K562 (cell line): ENCODE data around the gene DYNLL1. TPM values are rescaled to one million over a fixed set of nuclear protein-coding genes. Genes with fewer than 3 reads are reported as not detected.
A peak's percentile ranks its signal among the peaks of the same experiment; 100 is the strongest.

Experiments
- BACH1 ChIP-seq: fragments of 200-800 bp; sonication (Bioruptor generic); IDR thresholded peaks from 2 replicates; pipeline ENCODE4 v1.6.1; 2016; ENCODE audit warnings: missing genetic modification characterization, missing compliant biosample characterization
- BHLHE40 ChIP-seq: IDR thresholded peaks from 2 replicates; pipeline ENCODE4 v1.6.1; 2011; ENCODE audit warnings: low read length, improper control_type of control experiment
- CUX1 ChIP-seq: fragments of 200-800 bp; sonication (Bioruptor generic); IDR thresholded peaks from 2 replicates; pipeline ENCODE4 v1.6.1; 2016; ENCODE audit warnings: missing genetic modification characterization, missing compliant biosample characterization
- DACH1 ChIP-seq: fragments of 450-650 bp; IDR thresholded peaks from 2 replicates; pipeline ENCODE4 v1.6.1; 2018; ENCODE audit not compliant: partially characterized antibody
- EGR1 ChIP-seq: fragments of 450-650 bp; conservative IDR thresholded peaks from 2 replicates; pipeline ENCODE4 v1.6.1; 2017; ENCODE audit warnings: mild to moderate bottlenecking
- ESRRA ChIP-seq: fragments of 450-650 bp; IDR thresholded peaks from 2 replicates; pipeline ENCODE4 v1.6.1; 2014; ENCODE audit warnings: low read depth, mild to moderate bottlenecking, moderate library complexity, borderline replicate concordance
- GABPB1 ChIP-seq: sonication (generic); formaldehyde crosslinking; IDR thresholded peaks from 2 replicates; pipeline ENCODE4 v1.8.0; 2022; ENCODE audit warnings: mild to moderate bottlenecking, missing genetic modification reagents
- HMG20A ChIP-seq: fragments of 450-650 bp; formaldehyde crosslinking; conservative IDR thresholded peaks from 2 replicates; pipeline ENCODE4 v1.4.0; 2020; ENCODE audit warnings: mild to moderate bottlenecking, mixed read lengths
- MAX ChIP-seq: sonication (generic); formaldehyde crosslinking; IDR thresholded peaks from 2 replicates; pipeline ENCODE4 v1.9.0; 2022; ENCODE audit warnings: mild to moderate bottlenecking, missing genetic modification reagents
- MLLT1 ChIP-seq, 2 experiments: fragments of 450-650 bp; IDR thresholded peaks; 2 replicates each; pipeline ENCODE4 v1.6.1; 2016
- NCOA4 ChIP-seq: fragments of 450-650 bp; IDR thresholded peaks from 2 replicates; pipeline ENCODE4 v1.6.1; 2018; ENCODE audit warnings: mild to moderate bottlenecking; ENCODE audit not compliant: partially characterized antibody
- RBM34 ChIP-seq: fragments of 200-400 bp; formaldehyde crosslinking; IDR thresholded peaks from 2 replicates; pipeline ENCODE4 v1.6.1; 2018; ENCODE audit warnings: low read length, borderline replicate concordance; ENCODE audit not compliant: insufficient read depth
- RUNX1 ChIP-seq: sonication (generic); IDR thresholded peaks from 2 replicates; pipeline ENCODE4 v1.6.1; 2016; ENCODE audit warnings: antibody characterized with exemption, low read depth
- SREBF2 ChIP-seq: sonication (generic); formaldehyde crosslinking; IDR thresholded peaks from 2 replicates; pipeline ENCODE4 v1.4.0; 2020; ENCODE audit warnings: mild to moderate bottlenecking, missing genetic modification reagents
- SRF ChIP-seq, 2 experiments: fragments of 250-450, 450-650 bp in 1 of 2; sonication (Bioruptor Pico) in 1 of 2; sonication (generic) in 1 of 2; formaldehyde crosslinking; IDR thresholded peaks; 2 replicates each; pipeline versions ENCODE4 v1.5.0 to v1.5.1; 2020 to 2022; ENCODE audit warnings: mild to moderate bottlenecking in 1 of 2, missing genetic modification reagents in 1 of 2
- TEAD1 ChIP-seq, 2 experiments: fragments of 450-650 bp in 1 of 2; sonication (generic) in 1 of 2; formaldehyde crosslinking; IDR thresholded peaks; 2 replicates each; pipeline versions ENCODE4 v1.4.0 to v1.8.0; 2020 to 2022; ENCODE audit warnings: mild to moderate bottlenecking in 2 of 2, missing genetic modification reagents in 1 of 2
- TOE1 ChIP-seq, 2 experiments: fragments of 450-650 bp in 1 of 2; sonication (generic) in 1 of 2; formaldehyde crosslinking in 1 of 2; IDR thresholded peaks; 2 replicates each; pipeline versions ENCODE4 v1.7.1 to v1.8.0; 2016 to 2022; ENCODE audit warnings: borderline replicate concordance in 2 of 2, mild to moderate bottlenecking in 2 of 2, antibody characterized with exemption in 1 of 2, inconsistent platforms in 1 of 2, low read depth in 1 of 2, missing genetic modification reagents in 1 of 2, moderate library complexity in 1 of 2
- TRIM28 ChIP-seq: fragments of 450-650 bp; IDR thresholded peaks from 2 replicates; pipeline ENCODE4 v1.6.1; 2017
- ZNF639 ChIP-seq, 2 experiments: fragments of 200-800 bp in 1 of 2; sonication (Bioruptor generic) in 1 of 2; sonication (generic) in 1 of 2; formaldehyde crosslinking in 1 of 2; IDR thresholded peaks in 1 of 2; conservative IDR thresholded peaks in 1 of 2; 2 replicates each; pipeline versions ENCODE4 v1.5.0 to v1.6.1; 2016 to 2020; ENCODE audit warnings: missing compliant biosample characterization in 1 of 2, missing genetic modification characterization in 1 of 2, missing genetic modification reagents in 1 of 2
- polyA plus RNA-seq, 8 experiments: library from polyadenylated mRNA; depleted of rRNA in 4 of 8; stranded (reverse) in 5 of 8; unstranded in 3 of 8; fragments of >200 nt; fragmentation: Nextera tagmentation in 2 of 8; fragmentation: Illumina TruSeq in 1 of 8; extraction: Ambion mirVana in 2 of 8; extraction: Trizol in 1 of 8; gene quantifications; 2 replicates each; pipeline versions ENCODE4 v1.2.1 to v1.2.3, GENCODE V29; 2011 to 2014; ENCODE audit warnings: inconsistent platforms in 1 of 8, missing spikeins in 1 of 8
- total RNA-seq, 7 experiments: library from RNA; depleted of rRNA in 6 of 7; stranded (reverse); fragments of >200 nt in 6 of 7; fragmentation: Illumina TruSeq in 2 of 7; extraction: Trizol in 2 of 7; gene quantifications; 2 replicates each; pipeline versions ENCODE4 v1.2.1 to v1.2.3, GENCODE V29; 2011 to 2021; ENCODE audit warnings: low replicate concordance in 1 of 7

Gene DYNLL1
- total and polyA plus RNA-seq, 9 of the 15 experiments (the other 6 are each of a cell fraction or from before 2014, with no cell fraction given): 303 to 1,112 (median 468) TPM

- TF ChIP-seq CUX1 (CRISPR knock-in tag) (peak; percentile 81), BHLHE40 (peak; percentile 70; the same call in 1 of the 2 replicates), MAX (CRISPR knock-in tag) (no peak), MLLT1 (IDR thresholded peaks at IDR 0.05) (peak in 1 of 2 experiments; percentile 81; a peak in 2 of 4 replicates), ZNF639 (CRISPR knock-in tag; conservative IDR thresholded peaks at IDR 0.05 in 1 of 2, IDR thresholded peaks at IDR 0.05 in 1 of 2) (peak in 1 of 2 experiments; percentile 92; a peak in 2 of 4 replicates), TEAD1 (CRISPR knock-in tag; IDR thresholded peaks at IDR 0.05) (peak; percentile 72 to 95; a peak in 3 of 4 replicates), EGR1 (no peak), TRIM28 (peak; percentile 70), SREBF2 (CRISPR knock-in tag) (no peak), ESRRA (peak; percentile 88; the same call in 1 of the 2 replicates), GABPB1 (CRISPR knock-in tag) (no peak), RUNX1 (no peak), RBM34 (no peak), TOE1 (IDR thresholded peaks at IDR 0.05; ENCODE audit: borderline replicate concordance) (peak; percentile 29; the same call in 1 of the 2 replicates), TOE1 (CRISPR knock-in tag; IDR thresholded peaks at IDR 0.05; ENCODE audit: borderline replicate concordance, low read depth) (no peak), HMG20A (CRISPR knock-in tag) (peak; percentile 52; the same call in 1 of the 2 replicates), BACH1 (tag) (0 out of 2 replicates have a peak, but pooled peaks have one; percentile 61), DACH1 (peak; percentile 46), SRF (CRISPR knock-in tag; IDR thresholded peaks at IDR 0.05) (peak in 1 of 2 experiments; percentile 31; a peak in 1 of 4 replicates), NCOA4 (peak; percentile 82)
These were observed 44.5 kb downstream of the DYNLL1 start (continued) for GRCh38 chr12:120540445-120540844.
